Stimulated activated naive B cell treated with anti-CD40 and anti-IgM and Interleukin-4, amounts not matched to agents 10 μg/mL and 1 μg/mL and 100 μg/mL, for 72 hours (primary cell): ENCODE results near the gene TOR1AIP1.
"Not testable (repeated sequence)": the region's sequence is repeated elsewhere in the genome, so short reads cannot be mapped to it uniquely, and the experiment has no call there.

Experiments used
- ATAC-seq, 2 donors: fragments of 150-1000 bp; cut with Tn5 transposase; replicated peaks; 2 replicates each; pipeline ENCODE4 v1.10.0; 2021; ENCODE audit warnings: moderate library complexity in 1 of 2
- DNase-seq: peaks from one replicate; pipeline ENCODE4 v3.0.0; 2021
- H3K27ac Mint-ChIP-seq: one replicate; pipeline ENCODE4 v1.8.0; 2022; ENCODE audit warnings: mild to moderate bottlenecking, mixed read lengths
- H3K27me3 Mint-ChIP-seq, 2 donors: one replicate each; pipeline ENCODE4 v1.8.0; 2022; ENCODE audit warnings: mixed read lengths in 2 of 2
- H3K36me3 Mint-ChIP-seq, 2 donors: one replicate each; pipeline ENCODE4 v1.8.0; 2022; ENCODE audit warnings: mixed read lengths in 2 of 2, mild to moderate bottlenecking in 1 of 2
- H3K4me1 Mint-ChIP-seq, 2 donors: one replicate each; pipeline ENCODE4 v1.8.0; 2022; ENCODE audit warnings: mixed read lengths in 2 of 2, mild to moderate bottlenecking in 1 of 2
- H3K4me3 Mint-ChIP-seq, 2 donors: one replicate each; pipeline ENCODE4 v1.8.0; 2022; ENCODE audit warnings: mild to moderate bottlenecking in 2 of 2, mixed read lengths in 2 of 2, moderate library complexity in 1 of 2
- H3K9me3 Mint-ChIP-seq, 2 donors: one replicate each; pipeline ENCODE4 v1.8.0; 2022; ENCODE audit warnings: mixed read lengths in 2 of 2, mild to moderate bottlenecking in 1 of 2

TOR1AIP1 gene

GRCh38 chr1:179937668-179938254 is 55.7 kb downstream of the TOR1AIP1 start:
- Mint-ChIP-seq H3K27me3 (no peaks in the 10 kb centered on the region), H3K9me3 (peaks cover 0 to 1% of the 10 kb centered on the region in 2 donors), H3K4me1 (peaks cover 9 to 16% of the 10 kb centered on the region in 2 donors), H3K36me3 (no peaks in the 10 kb centered on the region), H3K27ac (no peak overlapping the region), H3K4me3 (no peak overlapping the region)
- no peak for DNase-seq
- ATAC-seq = no peak

- peaks cover 0 to 1% of the 10 kb centered on the region in 2 donors for H3K9me3 Mint-ChIP-seq
- H3K4me1 Mint-ChIP-seq = peaks cover 9 to 16% of the 10 kb centered on the region in 2 donors
- no peaks in the 10 kb centered on the region for H3K36me3 Mint-ChIP-seq
- no peak overlapping the region for H3K4me3 Mint-ChIP-seq
- no peaks in the 10 kb centered on the region for H3K27me3 Mint-ChIP-seq
- H3K27ac Mint-ChIP-seq = no peak overlapping the region
- ATAC-seq (no peak), DNase-seq (no peak)
Observed at GRCh38 chr1:179938752-179939151, 56.7 kb downstream of the TOR1AIP1 start.

GRCh38 chr1:179939941-179940340 is 57.9 kb downstream of the TOR1AIP1 start:
- peaks cover 9 to 16% of the 10 kb centered on the region in 2 donors for H3K4me1 Mint-ChIP-seq
- H3K4me3 Mint-ChIP-seq = no peak overlapping the region
- DNase-seq = no peak
- H3K36me3 Mint-ChIP-seq = no peaks in the 10 kb centered on the region
- H3K27ac Mint-ChIP-seq = no peak overlapping the region
- H3K9me3 Mint-ChIP-seq = peaks cover 0 to 1% of the 10 kb centered on the region in 2 donors
- no peaks in the 10 kb centered on the region for H3K27me3 Mint-ChIP-seq
- no peak for ATAC-seq

GRCh38 chr1:179941454-179941853 is 59.4 kb downstream of the TOR1AIP1 start:
- DNase-seq (no peak), ATAC-seq (no peak)
- Mint-ChIP-seq H3K27ac (no peak overlapping the region), H3K36me3 (no peaks in the 10 kb centered on the region), H3K9me3 (peaks cover 0 to 1% of the 10 kb centered on the region in 2 donors), H3K27me3 (no peaks in the 10 kb centered on the region), H3K4me3 (no peak overlapping the region), H3K4me1 (peaks cover 4 to 5% of the 10 kb centered on the region in 2 donors)

- H3K36me3 Mint-ChIP-seq = no peaks in the 10 kb centered on the region
- H3K27ac Mint-ChIP-seq = no peak overlapping the region
- no peaks in the 10 kb centered on the region for H3K9me3 Mint-ChIP-seq
- no peak overlapping the region for H3K4me3 Mint-ChIP-seq
- no peak for ATAC-seq
- no peaks in the 10 kb centered on the region for H3K27me3 Mint-ChIP-seq
- H3K4me1 Mint-ChIP-seq = peaks cover 31 to 49% of the 10 kb centered on the region in 2 donors
- DNase-seq = no peak
Observed at GRCh38 chr1:179950651-179951050, 68.6 kb downstream of the TOR1AIP1 start.

GRCh38 chr1:179951383-179952144 is 69.5 kb downstream of the TOR1AIP1 start:
- Mint-ChIP-seq H3K36me3 (no peaks in the 10 kb centered on the region), H3K27ac (peak overlapping the region; percentile 96)
- ATAC-seq = peak; percentile 24 to 27

GRCh38 chr1:179952186-179952585 is 70.1 kb downstream of the TOR1AIP1 start:
- H3K4me1 Mint-ChIP-seq = peaks cover 34 to 54% of the 10 kb centered on the region in 2 donors
- H3K36me3 Mint-ChIP-seq = no peaks in the 10 kb centered on the region
- peak overlapping the region; percentile 70 to 76 for H3K4me3 Mint-ChIP-seq
- DNase-seq = no peak
- H3K27me3 Mint-ChIP-seq = no peaks in the 10 kb centered on the region
- peak overlapping the region; percentile 96 for H3K27ac Mint-ChIP-seq
- ATAC-seq = peak in 1 of 2 donors; percentile 10
- no peaks in the 10 kb centered on the region for H3K9me3 Mint-ChIP-seq

More at GRCh38 chr1:179951383-179952144, 69.5 kb downstream of the TOR1AIP1 start:
- Mint-ChIP-seq H3K4me3 (peak overlapping the region; percentile 70 to 76), H3K27me3 (no peaks in the 10 kb centered on the region), H3K9me3 (no peaks in the 10 kb centered on the region), H3K4me1 (peaks cover 33 to 54% of the 10 kb centered on the region in 2 donors)
- no peak for DNase-seq

GRCh38 chr1:179953974-179954492 is 71.9 kb downstream of the TOR1AIP1 start:
- Mint-ChIP-seq H3K27ac (peak overlapping the region; percentile 94), H3K9me3 (no peaks in the 10 kb centered on the region), H3K36me3 (no peaks in the 10 kb centered on the region), H3K4me1 (peaks cover 36 to 58% of the 10 kb centered on the region in 2 donors), H3K27me3 (no peaks in the 10 kb centered on the region), H3K4me3 (peak overlapping the region; percentile 82 to 87)
- peak; percentile 40 for DNase-seq
- ATAC-seq = peak; percentile 28 to 35

- H3K4me1 Mint-ChIP-seq = peaks cover 37 to 63% of the 10 kb centered on the region in 2 donors
- H3K9me3 Mint-ChIP-seq = no peaks in the 10 kb centered on the region
- DNase-seq = peak; percentile 99
- peak; percentile 90 to 91 for ATAC-seq
- peak within 1 kb of the TSS; percentile 94 for H3K27ac Mint-ChIP-seq
- H3K36me3 Mint-ChIP-seq = no peaks in the 10 kb centered on the region
- no peaks in the 10 kb centered on the region for H3K27me3 Mint-ChIP-seq
- H3K4me3 Mint-ChIP-seq = peak within 1 kb of the TSS; percentile 82 to 87
Observed at GRCh38 chr1:179954493-179955286, 72.6 kb downstream of the TOR1AIP1 start, which contains the start of gene CEP350. Gene CEP350 (plus strand): TSS chr1:179954810. CDS start chr1:179986182, 31,372 bp downstream.

- Mint-ChIP-seq H3K27ac (peak overlapping the region; percentile 92), H3K4me3 (peak overlapping the region; percentile 82 to 87), H3K4me1 (peaks cover 37 to 61% of the 10 kb centered on the region in 2 donors), H3K36me3 (no peaks in the 10 kb centered on the region), H3K27me3 (no peaks in the 10 kb centered on the region), H3K9me3 (no peaks in the 10 kb centered on the region)
- DNase-seq = no peak
- ATAC-seq = peak in 1 of 2 donors; percentile 0
Observed at GRCh38 chr1:179955287-179955680, 73.2 kb downstream of the TOR1AIP1 start.

- Mint-ChIP-seq H3K4me3 (peak overlapping the region; percentile 82 to 87), H3K9me3 (no peaks in the 10 kb centered on the region), H3K27me3 (no peaks in the 10 kb centered on the region), H3K4me1 (peaks cover 36 to 56% of the 10 kb centered on the region in 2 donors), H3K27ac (peak overlapping the region; percentile 92), H3K36me3 (no peaks in the 10 kb centered on the region)
- DNase-seq (no peak), ATAC-seq (no peak)
Observed at GRCh38 chr1:179955731-179956130, 73.6 kb downstream of the TOR1AIP1 start.

GRCh38 chr1:179958359-179958758 is 76.3 kb downstream of the TOR1AIP1 start:
- Mint-ChIP-seq H3K27ac (no peak overlapping the region), H3K9me3 (no peaks in the 10 kb centered on the region)

GRCh38 chr1:179962168-179962567 is 80.1 kb downstream of the TOR1AIP1 start:
- not testable (repeated sequence) for H3K9me3 Mint-ChIP-seq, H3K4me3 Mint-ChIP-seq, H3K27ac Mint-ChIP-seq, ATAC-seq, H3K27me3 Mint-ChIP-seq, DNase-seq
- peaks cover 18 to 32% of the 10 kb centered on the region in 2 donors for H3K36me3 Mint-ChIP-seq
- peaks cover 30 to 43% of the 10 kb centered on the region in 2 donors for H3K4me1 Mint-ChIP-seq

More at GRCh38 chr1:179958359-179958758, 76.3 kb downstream of the TOR1AIP1 start:
- no peak overlapping the region for H3K4me3 Mint-ChIP-seq
- ATAC-seq (no peak), DNase-seq (no peak)
- H3K36me3 Mint-ChIP-seq = peaks cover 16 to 21% of the 10 kb centered on the region in 2 donors
- H3K27me3 Mint-ChIP-seq = no peaks in the 10 kb centered on the region
- peaks cover 24 to 43% of the 10 kb centered on the region in 2 donors for H3K4me1 Mint-ChIP-seq

GRCh38 chr1:179966551-179966950 is 84.5 kb downstream of the TOR1AIP1 start:
- DNase-seq (no peak), ATAC-seq (no peak)
- no peak overlapping the region for H3K4me3 Mint-ChIP-seq
- no peaks in the 10 kb centered on the region for H3K27me3 Mint-ChIP-seq
- peaks cover 24 to 41% of the 10 kb centered on the region in 2 donors for H3K36me3 Mint-ChIP-seq
- peaks cover 0 to 2% of the 10 kb centered on the region in 2 donors for H3K9me3 Mint-ChIP-seq
- H3K4me1 Mint-ChIP-seq = peaks cover 37 to 64% of the 10 kb centered on the region in 2 donors
- no peak overlapping the region for H3K27ac Mint-ChIP-seq
